Measurements from ENCODE around the gene MADCAM1.
A peak's percentile ranks its signal among the peaks of the same experiment; 100 is the strongest.

Gene MADCAM1

GRCh38 chr19:543910-544608 is 47.8 kb downstream of the MADCAM1 start, which contains the start of gene GZMM:
TSS of gene GZMM (plus strand) at chr19:544053. CDS start at chr19:544072, 19 bp downstream.
- DNase-seq (ENCODE audit: extremely low spot score, insufficient read length, low read depth) = peak; percentile 38
- no peak for FAIRE-seq

- no peak for FAIRE-seq
- DNase-seq (ENCODE audit: extremely low spot score, insufficient read length, low read depth) = no peak
Observed at GRCh38 chr19:547117-547516, 50.8 kb downstream of the MADCAM1 start.

GRCh38 chr19:547836-548720 is 51.8 kb downstream of the MADCAM1 start:
- no peak for DNase-seq (ENCODE audit: extremely low spot score, insufficient read length, low read depth)
- no peak for FAIRE-seq

- FAIRE-seq (no peak), DNase-seq (ENCODE audit: extremely low spot score, insufficient read length, low read depth) (no peak)
Observed at GRCh38 chr19:548886-549830, 52.9 kb downstream of the MADCAM1 start.

GRCh38 chr19:554817-555216 is 58.5 kb downstream of the MADCAM1 start:
- DNase-seq (ENCODE audit: extremely low spot score, insufficient read length, low read depth) = no peak
- FAIRE-seq = no peak
